ENCODE results near the gene ZBTB46.

DNA sequence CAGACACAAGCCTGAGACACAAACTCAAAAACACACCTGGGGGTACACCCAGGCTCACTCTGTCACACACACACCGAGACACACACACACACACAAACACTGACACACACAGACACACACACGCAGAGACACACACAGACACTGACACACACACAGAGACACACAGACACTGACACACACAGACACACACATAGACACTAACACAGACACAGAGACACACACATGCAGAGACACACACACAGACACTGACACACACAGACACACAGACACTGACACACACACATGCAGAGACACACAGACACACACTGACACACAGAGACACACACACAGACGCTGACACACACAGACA lies 15.8 kb upstream of the ZBTB46 start:
- TF ChIP-seq, protein P1, sequence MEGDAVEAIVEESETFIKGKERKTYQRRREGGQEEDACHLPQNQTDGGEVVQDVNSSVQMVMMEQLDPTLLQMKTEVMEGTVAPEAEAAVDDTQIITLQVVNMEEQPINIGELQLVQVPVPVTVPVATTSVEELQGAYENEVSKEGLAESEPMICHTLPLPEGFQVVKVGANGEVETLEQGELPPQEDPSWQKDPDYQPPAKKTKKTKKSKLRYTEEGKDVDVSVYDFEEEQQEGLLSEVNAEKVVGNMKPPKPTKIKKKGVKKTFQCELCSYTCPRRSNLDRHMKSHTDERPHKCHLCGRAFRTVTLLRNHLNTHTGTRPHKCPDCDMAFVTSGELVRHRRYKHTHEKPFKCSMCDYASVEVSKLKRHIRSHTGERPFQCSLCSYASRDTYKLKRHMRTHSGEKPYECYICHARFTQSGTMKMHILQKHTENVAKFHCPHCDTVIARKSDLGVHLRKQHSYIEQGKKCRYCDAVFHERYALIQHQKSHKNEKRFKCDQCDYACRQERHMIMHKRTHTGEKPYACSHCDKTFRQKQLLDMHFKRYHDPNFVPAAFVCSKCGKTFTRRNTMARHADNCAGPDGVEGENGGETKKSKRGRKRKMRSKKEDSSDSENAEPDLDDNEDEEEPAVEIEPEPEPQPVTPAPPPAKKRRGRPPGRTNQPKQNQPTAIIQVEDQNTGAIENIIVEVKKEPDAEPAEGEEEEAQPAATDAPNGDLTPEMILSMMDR (tag by site-specific recombination; IDR thresholded peaks at IDR 0.05): no peak
- TF ChIP-seq PRDM1 (tag by site-specific recombination; IDR thresholded peaks at IDR 0.05): no peak
- no peak for TF ChIP-seq ZNF174 (tag by site-specific recombination; IDR thresholded peaks at IDR 0.05)
- TF ChIP-seq TCF7L2 (IDR thresholded peaks at IDR 0.05; ENCODE audit: borderline replicate concordance, low read depth, low read length): no peak
- TF ChIP-seq ZNF501 (tag by site-specific recombination; IDR thresholded peaks at IDR 0.05): no peak
